ENCODE results near the gene SETD9.

The SETD9 gene

GRCh38 chr5:56964173-56964572 is 54.8 kb downstream of the SETD9 start:
- TF ChIP-seq CTCF (conservative IDR thresholded peaks at IDR 0.05; ENCODE audit: low read depth, low read length) = no peak
- H3K4me3 ChIP-seq (ENCODE audit: low read depth, low read length) = no peak overlapping the region
- DNase-seq (ENCODE audit: low read depth) = no peak
